K562 (cell line): ENCODE results near the gene NARF. TPM values are rescaled to one million over a fixed set of nuclear protein-coding genes. Genes with fewer than 3 reads are reported as not detected.
A peak's percentile ranks its signal among the peaks of the same experiment; 100 is the strongest.

ENCODE experiments used
- ATF1 ChIP-seq, 2 experiments: fragments of 450-650 bp in 1 of 2; IDR thresholded peaks; 2 replicates each; pipeline ENCODE4 v1.6.1; 2016; ENCODE audit warnings: missing compliant biosample characterization in 1 of 2, missing genetic modification characterization in 1 of 2
- CHAMP1 ChIP-seq: fragments of 450-650 bp; IDR thresholded peaks from 2 replicates; pipeline ENCODE4 v1.6.1; 2016; ENCODE audit warnings: mild to moderate bottlenecking
- E2F5 ChIP-seq: sonication (generic); formaldehyde crosslinking; IDR thresholded peaks from 2 replicates; pipeline ENCODE4 v1.8.0; 2022; ENCODE audit warnings: mild to moderate bottlenecking, missing genetic modification reagents
- FOXP4 ChIP-seq: sonication (generic); formaldehyde crosslinking; IDR thresholded peaks from 2 replicates; pipeline ENCODE4 v1.8.0; 2022; ENCODE audit warnings: mild to moderate bottlenecking, missing genetic modification reagents, borderline replicate concordance
- GATAD2B ChIP-seq: fragments of 450-650 bp; IDR thresholded peaks from 2 replicates; pipeline ENCODE4 v1.6.1; 2017; ENCODE audit warnings: mild to moderate bottlenecking, borderline replicate concordance
- HMG20B ChIP-seq: fragments of 250-450 bp; sonication (Bioruptor Pico); IDR thresholded peaks from 2 replicates; pipeline ENCODE4 v1.5.0; 2021; ENCODE audit warnings: mild to moderate bottlenecking
- MLLT1 ChIP-seq, 2 experiments: fragments of 450-650 bp; IDR thresholded peaks; 2 replicates each; pipeline ENCODE4 v1.6.1; 2016
- RBBP5 ChIP-seq: fragments of 200-600 bp; sonication (generic); IDR thresholded peaks from 2 replicates; pipeline ENCODE4 v1.6.1; 2012; ENCODE audit warnings: borderline replicate concordance, mild to moderate bottlenecking, low read length, control low read depth, inconsistent platforms; ENCODE audit not compliant: insufficient read depth, poor library complexity, severe bottlenecking
- RBM15 ChIP-seq: fragments of 200-400 bp; formaldehyde crosslinking; IDR thresholded peaks from 2 replicates; pipeline ENCODE4 v1.6.1; 2018; ENCODE audit warnings: mild to moderate bottlenecking, low read length, moderate library complexity; ENCODE audit not compliant: insufficient read depth
- SAP30 ChIP-seq: fragments of 200-600 bp; sonication (generic); IDR thresholded peaks from 2 replicates; pipeline ENCODE4 v1.6.1; 2012; ENCODE audit warnings: borderline replicate concordance, low read depth, mild to moderate bottlenecking, moderate library complexity, low read length, control low read depth, inconsistent platforms; ENCODE audit not compliant: insufficient read depth, poor library complexity, severe bottlenecking
- ZNF140 ChIP-seq: fragments of 250-450 bp; sonication (Bioruptor Pico); IDR thresholded peaks from 2 replicates; pipeline ENCODE4 v1.8.0; 2021; ENCODE audit warnings: moderate library complexity, mild to moderate bottlenecking, inconsistent platforms
- polyA plus RNA-seq, 8 experiments: library from polyadenylated mRNA; depleted of rRNA in 4 of 8; stranded (reverse) in 5 of 8; unstranded in 3 of 8; fragments of >200 nt; fragmentation: Nextera tagmentation in 2 of 8; fragmentation: Illumina TruSeq in 1 of 8; extraction: Ambion mirVana in 2 of 8; extraction: Trizol in 1 of 8; gene quantifications; 2 replicates each; pipeline versions ENCODE4 v1.2.1 to v1.2.3, GENCODE V29; 2011 to 2014; ENCODE audit warnings: inconsistent platforms in 1 of 8, missing spikeins in 1 of 8
- total RNA-seq, 7 experiments: library from RNA; depleted of rRNA in 6 of 7; stranded (reverse); fragments of >200 nt in 6 of 7; fragmentation: Illumina TruSeq in 2 of 7; extraction: Trizol in 2 of 7; gene quantifications; 2 replicates each; pipeline versions ENCODE4 v1.2.1 to v1.2.3, GENCODE V29; 2011 to 2021; ENCODE audit warnings: low replicate concordance in 1 of 7

NARF gene
- total and polyA plus RNA-seq, 9 of the 15 experiments (the other 6 are each of a cell fraction or from before 2014, with no cell fraction given) = 60.4 to 423 (median 132) TPM

- TF ChIP-seq CHAMP1 = no peak
- peak; percentile 35 for TF ChIP-seq RBBP5
- TF ChIP-seq RBM15 = no peak
- TF ChIP-seq ATF1 (CRISPR knock-in tag; IDR thresholded peaks at IDR 0.05) = no peak
- TF ChIP-seq ATF1 (tag; IDR thresholded peaks at IDR 0.05) = no peak
- TF ChIP-seq HMG20B (CRISPR knock-in tag) = no peak
- peak in 1 of 2 experiments; percentile 34; a peak in 1 of 4 replicates for TF ChIP-seq MLLT1 (IDR thresholded peaks at IDR 0.05)
- TF ChIP-seq GATAD2B = peak; percentile 49; the same call in 1 of the 2 replicates
- peak; percentile 53 for TF ChIP-seq SAP30
- no peak for TF ChIP-seq FOXP4 (CRISPR knock-in tag)
- TF ChIP-seq E2F5 (CRISPR knock-in tag) = no peak
- TF ChIP-seq ZNF140 = no peak
These were observed 61.7 kb downstream of the NARF start (continued) for GRCh38 chr17:82519971-82520903.
